ENCODE results near the gene CDKN2C.

Gene CDKN2C

GRCh38 chr1:50976111-50976889 is 6.3 kb downstream of the CDKN2C start:
- DNase-seq (ENCODE audit: low read depth): no peak
- H3K4me3 ChIP-seq (ENCODE audit: low read length): peak overlapping the region; percentile 74
- no peak for TF ChIP-seq CTCF (conservative IDR thresholded peaks at IDR 0.05; ENCODE audit: low read depth, low read length)

- H3K4me3 ChIP-seq (ENCODE audit: low read length): peak overlapping the region; percentile 74
- no peak for DNase-seq (ENCODE audit: low read depth)
- TF ChIP-seq CTCF (conservative IDR thresholded peaks at IDR 0.05; ENCODE audit: low read depth, low read length): no peak
Observed at GRCh38 chr1:50976890-50977574, 7.0 kb downstream of the CDKN2C start.

GRCh38 chr1:50977575-50978143 is 7.6 kb downstream of the CDKN2C start:
- no peak for DNase-seq (ENCODE audit: low read depth)
- TF ChIP-seq CTCF (conservative IDR thresholded peaks at IDR 0.05; ENCODE audit: low read depth, low read length): no peak
- peak overlapping the region; percentile 74 for H3K4me3 ChIP-seq (ENCODE audit: low read length)

GRCh38 chr1:50978144-50978851 is 8.3 kb downstream of the CDKN2C start:
- no peak for DNase-seq (ENCODE audit: low read depth)
- TF ChIP-seq CTCF (conservative IDR thresholded peaks at IDR 0.05; ENCODE audit: low read depth, low read length): no peak
- H3K4me3 ChIP-seq (ENCODE audit: low read length): peak overlapping the region; percentile 74

GRCh38 chr1:50978852-50979781 is 9.1 kb downstream of the CDKN2C start:
- no peak for DNase-seq (ENCODE audit: low read depth)
- peak overlapping the region; percentile 74 for H3K4me3 ChIP-seq (ENCODE audit: low read length)
- TF ChIP-seq CTCF (conservative IDR thresholded peaks at IDR 0.05; ENCODE audit: low read depth, low read length): no peak

GRCh38 chr1:50979937-50980336 is 9.9 kb downstream of the CDKN2C start:
- DNase-seq (ENCODE audit: low read depth): no peak
- no peak overlapping the region for H3K4me3 ChIP-seq (ENCODE audit: low read length)
- TF ChIP-seq CTCF (conservative IDR thresholded peaks at IDR 0.05; ENCODE audit: low read depth, low read length): no peak
